IPS-NIHi7 (cell line): Measurements from ENCODE around the gene RNF26.

Source experiments
- DNase-seq: peaks from one replicate; pipeline ENCODE4 v3.0.0; 2012; ENCODE audit warnings: mixed read lengths; ENCODE audit errors: extremely low spot score

The RNF26 gene

DNA sequence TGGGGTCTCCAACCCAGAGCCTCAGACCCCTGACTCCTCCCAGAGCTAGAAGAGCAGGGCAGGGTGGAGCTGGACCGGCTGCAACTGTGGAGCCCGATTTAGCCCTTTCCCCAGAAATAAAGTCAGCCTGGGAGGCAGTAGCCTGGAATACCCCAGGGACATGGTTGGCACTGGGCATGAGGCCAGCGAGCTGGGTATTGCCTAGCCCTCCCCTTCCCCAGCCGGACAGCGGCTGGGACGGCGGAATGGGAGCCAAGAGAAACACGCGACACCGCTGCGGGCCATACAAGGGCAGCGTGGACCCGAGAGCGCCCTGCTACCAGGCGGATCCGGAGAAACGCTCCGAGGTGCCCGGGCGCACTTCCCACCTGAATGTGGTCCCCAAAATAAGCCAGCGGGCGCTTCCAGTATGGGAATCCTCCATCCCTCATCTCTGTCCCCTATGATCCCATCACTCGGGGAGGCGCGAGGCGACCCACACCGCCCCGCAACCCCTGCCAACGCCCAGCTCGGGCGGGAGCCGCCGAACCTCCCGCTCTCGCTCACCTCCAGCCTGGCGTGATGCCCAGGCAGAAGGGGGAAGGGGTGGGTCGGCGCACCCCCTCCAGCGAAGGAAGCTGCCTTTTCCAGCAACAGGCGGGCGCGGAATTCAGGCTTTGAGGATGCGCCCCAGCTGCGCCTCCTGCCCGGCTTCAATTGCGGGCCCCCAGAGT, 18.2 kb upstream of the RNF26 start:
- no peak for DNase-seq

DNA sequence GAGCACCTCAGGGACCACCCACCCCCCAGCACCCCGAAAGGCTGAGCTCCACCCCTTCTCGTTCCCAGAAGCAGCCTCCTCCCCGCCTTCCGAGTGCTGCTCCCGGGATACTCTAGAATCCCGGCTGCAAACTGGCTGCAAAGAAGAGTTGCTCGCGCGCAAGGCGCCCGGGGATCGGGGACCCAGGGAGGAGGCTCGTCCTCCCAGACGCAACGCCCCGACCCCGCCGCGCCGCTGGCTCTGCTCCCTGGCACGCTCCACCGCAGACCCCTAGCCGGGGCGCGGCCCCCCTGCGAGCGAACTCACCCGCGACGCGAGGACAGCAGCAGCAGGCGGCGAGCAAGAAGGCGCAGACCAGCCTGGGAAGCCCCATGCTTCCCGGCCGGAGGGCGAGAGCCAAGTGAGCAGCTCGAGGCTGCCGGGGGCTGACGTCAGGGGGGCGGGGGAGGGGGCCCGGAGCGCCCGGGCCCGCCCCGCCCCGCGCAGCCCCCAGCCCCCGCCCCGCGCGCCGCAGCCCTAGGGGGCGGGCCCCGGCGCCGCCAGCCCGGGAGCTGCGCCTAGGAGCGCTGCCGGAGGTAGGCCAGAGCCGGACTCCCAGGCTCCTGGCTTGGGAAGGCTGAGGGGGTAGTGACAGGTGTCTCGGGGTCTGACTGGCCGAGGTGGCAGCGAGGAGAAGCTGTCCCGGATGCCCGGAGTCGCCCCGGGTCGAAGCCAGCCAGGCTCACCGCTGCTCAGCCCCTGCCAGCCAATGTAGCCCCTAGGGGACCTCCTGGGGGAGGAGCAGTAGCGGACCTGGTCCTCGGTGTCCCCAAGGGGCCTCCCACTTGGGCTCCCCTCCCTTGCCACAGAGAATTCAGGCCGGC, 17.4 kb upstream of the RNF26 start, which contains the start of gene MCAM:
Gene MCAM, minus strand, starts transcription at position 402 of the 863 bp plus-strand sequence. Its CDS starts 29 bp downstream, at position 373.
- peak; percentile 82 for DNase-seq

- DNase-seq = no peak
Measured at GRCh38 chr11:119317592-119318239, 16.6 kb upstream of the RNF26 start.

DNA sequence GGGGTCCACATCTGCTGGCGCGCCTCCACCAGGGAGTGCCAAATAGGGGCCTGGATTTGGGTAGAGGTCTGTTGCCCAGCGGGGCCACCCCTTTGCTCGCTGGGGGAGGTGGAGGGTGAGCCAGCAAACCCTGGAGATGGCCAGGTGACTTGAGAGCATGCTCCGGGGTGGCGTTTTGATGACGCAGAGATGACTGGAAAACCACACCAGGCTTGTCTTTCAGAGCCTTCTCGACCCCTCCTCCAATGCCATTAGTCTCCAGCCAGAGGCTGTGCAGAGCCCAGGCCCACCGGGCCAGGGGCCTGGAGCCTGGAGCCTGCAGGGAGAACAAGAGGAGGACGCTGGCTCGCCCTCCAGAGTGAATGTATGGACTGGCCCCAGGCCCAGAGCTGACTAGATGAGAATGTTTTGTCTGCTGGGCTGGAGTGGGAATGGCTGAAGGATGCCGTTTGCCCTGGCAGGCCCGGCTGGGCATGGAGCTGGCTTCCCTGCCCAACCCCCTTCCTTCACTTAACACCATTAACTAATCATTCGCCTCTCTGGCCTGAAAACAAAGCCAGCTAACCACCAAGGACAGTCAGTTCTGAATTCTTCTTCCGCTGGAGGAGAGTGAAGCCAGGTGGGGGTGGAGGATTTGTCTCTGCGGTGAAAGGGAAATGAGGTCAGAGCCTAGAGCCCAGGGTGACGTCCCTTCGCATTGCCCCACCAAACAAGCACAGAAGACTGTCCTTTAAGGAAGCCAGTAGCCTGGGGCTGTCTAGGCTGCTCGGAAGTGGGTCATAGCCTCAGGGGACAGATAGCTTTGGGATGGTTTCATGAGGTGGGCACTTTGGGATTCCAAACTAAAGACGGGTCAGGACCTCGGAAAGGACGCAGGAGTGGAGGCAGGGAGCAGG, 15.8 kb upstream of the RNF26 start:
- DNase-seq = peak; percentile 52

DNA sequence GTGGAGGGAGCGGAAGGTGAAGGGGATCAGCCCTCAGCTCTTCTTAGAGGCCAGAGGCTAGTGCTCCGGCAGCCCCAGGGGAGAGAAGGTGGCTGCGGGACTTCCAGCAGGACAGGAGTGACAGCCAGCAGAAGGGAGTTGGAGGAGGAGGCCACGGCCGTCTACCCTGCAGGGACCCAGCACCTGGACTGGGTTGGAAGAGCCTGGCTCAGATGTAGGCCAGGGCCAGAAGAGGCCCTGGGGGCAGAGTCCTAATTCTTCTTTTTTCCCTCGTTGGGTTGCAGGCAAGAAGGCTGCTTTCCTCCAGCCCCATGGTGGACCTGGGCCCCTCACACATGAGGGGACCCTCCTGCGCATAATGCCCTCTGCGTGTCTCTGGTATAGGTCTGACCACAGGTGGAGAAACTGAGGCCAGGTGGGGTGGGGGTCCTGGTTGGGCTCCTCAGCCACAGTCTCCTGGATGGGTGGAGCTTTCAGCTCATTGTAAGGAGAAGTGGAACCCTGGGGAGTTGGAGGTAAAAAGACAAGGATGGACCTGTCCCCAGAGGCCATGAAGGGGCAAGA, 15.1 kb upstream of the RNF26 start:
- no peak for DNase-seq

DNA sequence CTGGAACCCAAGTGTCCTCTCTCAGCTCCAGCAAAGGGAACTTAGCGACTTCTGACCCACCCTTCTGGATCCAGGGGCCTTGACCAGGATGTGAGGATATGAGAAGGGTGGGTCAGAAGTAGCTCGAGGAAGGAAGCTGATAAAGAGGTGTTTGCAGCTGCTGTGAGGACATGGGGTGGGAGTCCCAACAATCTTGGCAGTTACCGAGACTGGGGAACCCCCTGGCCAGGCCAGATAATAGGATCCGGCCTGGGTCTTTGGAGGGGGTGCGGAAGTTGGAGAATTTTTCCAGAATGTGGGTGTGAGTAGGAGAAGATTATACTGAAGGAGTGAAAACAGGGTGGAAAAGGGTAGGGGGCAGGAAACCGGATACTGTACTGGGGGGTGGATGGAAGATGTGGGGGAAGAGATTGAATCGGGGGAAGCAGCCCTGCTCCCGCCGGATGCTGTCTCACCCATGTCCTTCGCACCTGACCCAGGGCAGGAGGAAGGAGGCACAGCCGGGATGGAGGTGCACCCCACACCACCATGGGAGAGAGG, 14.6 kb upstream of the RNF26 start:
- DNase-seq = no peak

DNA sequence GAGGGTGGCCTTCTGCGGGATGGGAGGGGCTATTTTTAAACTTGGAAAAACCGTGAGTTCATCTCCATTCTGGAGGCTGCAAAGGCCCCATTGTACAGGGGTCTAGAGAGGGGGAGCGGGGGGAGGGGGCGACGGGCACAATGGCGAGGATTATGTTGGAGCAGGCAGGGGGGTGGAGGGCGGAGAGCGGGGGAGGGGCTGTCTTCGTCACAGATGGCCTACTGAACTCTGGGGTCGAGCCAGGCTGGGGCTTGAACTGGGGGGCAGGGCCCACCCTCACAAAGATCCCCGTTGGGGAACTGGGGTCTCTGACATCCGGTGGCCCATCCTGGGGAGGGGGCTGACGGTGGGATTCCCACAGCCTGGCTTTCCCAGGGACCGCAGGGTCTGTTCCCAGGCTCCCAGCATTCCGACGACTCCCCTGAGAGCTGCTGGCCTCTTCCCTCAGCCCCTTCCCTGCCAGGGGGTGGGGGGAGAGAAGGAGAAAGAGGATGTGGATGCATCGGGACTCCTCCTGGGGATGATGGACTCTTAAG, 14.0 kb upstream of the RNF26 start:
- DNase-seq = no peak

- peak; percentile 51 for DNase-seq
Measured at GRCh38 chr11:119320776-119321524, 13.4 kb upstream of the RNF26 start.

DNA sequence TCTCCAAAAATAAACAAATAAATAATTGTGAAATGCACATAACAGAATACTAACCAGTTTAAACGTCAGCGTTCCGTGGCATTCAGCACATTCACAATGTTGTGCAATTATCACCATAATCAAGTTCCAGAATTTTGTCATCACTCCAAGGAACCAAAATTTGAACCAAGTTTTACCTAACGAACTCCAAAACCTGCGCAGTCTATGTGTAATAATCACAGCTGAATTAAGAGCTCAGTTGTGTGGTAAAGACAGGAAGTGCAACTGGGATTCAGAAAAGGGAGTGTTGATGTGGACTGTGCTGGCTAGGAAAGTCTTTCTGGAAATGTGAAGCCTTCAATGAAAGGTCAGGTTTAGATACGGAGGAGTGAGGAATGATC, 12.0 kb upstream of the RNF26 start:
- no peak for DNase-seq

GRCh38 chr11:119322921-119323531, 11.3 kb upstream of the RNF26 start:
- DNase-seq = no peak

GRCh38 chr11:119323532-119324033, 10.7 kb upstream of the RNF26 start:
- peak; percentile 65 for DNase-seq

- no peak for DNase-seq
Measured at GRCh38 chr11:119324189-119324588, 10.1 kb upstream of the RNF26 start.

DNA sequence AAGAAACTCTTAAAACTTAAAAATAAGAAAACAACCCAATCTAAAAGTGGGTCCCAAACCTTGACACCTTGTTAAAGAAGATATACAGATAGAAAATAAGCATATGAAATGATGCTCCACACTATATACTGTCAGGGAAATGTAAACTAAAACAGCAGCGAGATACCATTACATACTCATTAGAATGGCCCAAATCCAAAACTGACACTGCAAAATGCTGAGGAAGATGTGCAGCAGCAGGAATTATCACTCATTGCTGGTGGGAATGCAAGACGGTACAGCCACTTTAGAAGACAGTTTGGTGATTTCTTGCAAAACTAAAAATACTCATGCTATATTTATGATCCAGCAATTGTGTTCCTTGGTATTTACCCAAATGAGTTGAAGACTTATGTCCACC, 5.0 kb upstream of the RNF26 start:
- DNase-seq = no peak

- no peak for DNase-seq
Measured at GRCh38 chr11:119330237-119330636, 4.1 kb upstream of the RNF26 start.

GRCh38 chr11:119332111-119332765, 2.1 kb upstream of the RNF26 start:
- no peak for DNase-seq

DNA sequence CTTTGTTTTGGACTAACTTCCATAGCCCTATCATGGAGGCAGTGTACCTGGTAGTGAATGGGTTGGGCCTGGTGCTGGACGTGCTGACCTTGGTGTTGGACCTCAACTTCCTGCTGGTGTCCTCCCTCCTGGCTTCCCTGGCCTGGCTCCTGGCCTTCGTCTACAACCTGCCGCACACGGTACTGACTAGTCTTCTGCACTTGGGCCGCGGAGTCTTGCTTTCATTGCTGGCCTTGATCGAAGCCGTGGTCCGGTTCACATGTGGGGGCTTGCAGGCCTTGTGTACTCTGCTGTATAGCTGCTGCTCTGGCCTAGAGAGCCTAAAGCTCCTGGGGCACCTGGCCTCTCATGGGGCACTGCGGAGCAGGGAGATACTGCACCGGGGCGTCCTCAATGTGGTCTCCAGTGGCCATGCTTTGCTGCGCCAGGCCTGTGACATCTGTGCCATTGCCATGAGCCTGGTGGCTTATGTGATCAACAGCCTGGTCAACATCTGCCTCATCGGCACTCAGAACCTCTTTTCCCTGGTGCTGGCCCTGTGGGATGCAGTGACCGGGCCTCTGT, 846 bp downstream of the RNF26 start:
- no peak for DNase-seq

DNA sequence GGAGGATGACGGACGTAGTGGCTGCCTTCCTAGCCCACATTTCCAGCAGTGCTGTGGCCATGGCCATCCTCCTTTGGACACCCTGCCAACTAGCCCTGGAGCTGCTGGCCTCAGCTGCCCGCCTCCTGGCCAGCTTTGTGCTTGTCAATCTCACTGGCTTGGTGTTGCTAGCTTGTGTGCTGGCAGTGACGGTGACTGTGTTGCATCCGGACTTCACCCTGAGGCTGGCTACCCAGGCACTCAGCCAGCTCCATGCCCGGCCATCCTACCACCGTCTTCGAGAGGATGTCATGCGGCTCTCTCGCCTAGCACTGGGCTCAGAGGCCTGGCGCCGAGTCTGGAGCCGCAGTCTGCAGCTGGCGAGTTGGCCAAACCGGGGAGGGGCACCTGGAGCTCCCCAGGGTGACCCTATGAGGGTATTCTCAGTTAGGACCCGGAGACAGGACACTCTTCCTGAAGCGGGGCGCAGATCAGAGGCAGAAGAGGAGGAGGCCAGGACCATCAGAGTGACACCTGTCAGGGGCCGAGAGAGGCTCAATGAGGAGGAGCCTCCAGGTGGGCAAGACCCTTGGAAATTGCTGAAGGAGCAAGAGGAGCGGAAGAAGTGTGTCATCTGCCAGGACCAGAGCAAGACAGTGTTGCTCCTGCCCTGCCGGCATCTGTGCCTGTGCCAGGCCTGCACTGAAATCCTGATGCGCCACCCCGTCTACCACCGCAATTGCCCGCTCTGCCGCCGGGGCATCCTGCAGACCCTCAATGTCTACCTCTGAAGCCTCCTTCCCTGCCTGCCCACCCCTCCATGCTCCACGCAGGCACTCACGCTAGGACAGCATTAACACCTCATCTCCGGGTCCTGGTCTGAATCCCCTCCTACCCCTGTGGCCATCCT, 1.6 kb downstream of the RNF26 start:
- no peak for DNase-seq
